Karpas-422 (cell line): ENCODE data around the gene PLCD1. TPM values are rescaled to one million over a fixed set of nuclear protein-coding genes. Genes with fewer than 3 reads are reported as not detected.
A peak's percentile ranks its signal among the peaks of the same experiment; 100 is the strongest.

Experiments used
- DNase-seq: peaks from one replicate; pipeline ENCODE4 v3.0.0-alpha.2; 2015
- H2AFZ ChIP-seq: fragments of 200-600 bp; sonication (generic); 2 replicates; pipeline ENCODE4 v1.6.1; 2014; ENCODE audit warnings: antibody characterized with exemption, low read length, mixed read lengths
- H3K27ac ChIP-seq: fragments of 200-600 bp; sonication (generic); 2 replicates; pipeline ENCODE4 v1.5.1; 2014; ENCODE audit warnings: mild to moderate bottlenecking, low read length, moderate library complexity
- H3K27me3 ChIP-seq: fragments of 200-600 bp; sonication (generic); 2 replicates; pipeline ENCODE4 v1.6.1; 2014; ENCODE audit warnings: low read length, mixed read lengths
- H3K36me3 ChIP-seq: fragments of 200-600 bp; sonication (generic); 2 replicates; pipeline ENCODE4 v1.6.1; 2014; ENCODE audit warnings: low read length, mixed read lengths; ENCODE audit not compliant: insufficient read depth
- H3K4me1 ChIP-seq: fragments of 200-600 bp; sonication (generic); 2 replicates; pipeline ENCODE4 v1.6.1; 2014; ENCODE audit warnings: mild to moderate bottlenecking, low read length, mixed read lengths
- H3K4me2 ChIP-seq: fragments of 200-600 bp; sonication (generic); 2 replicates; pipeline ENCODE4 v1.6.1; 2014; ENCODE audit warnings: low read length, low read depth, mild to moderate bottlenecking; ENCODE audit not compliant: poor library complexity, severe bottlenecking
- H3K4me3 ChIP-seq: fragments of 200-600 bp; sonication (generic); 2 replicates; pipeline ENCODE4 v1.5.1; 2014; ENCODE audit warnings: mild to moderate bottlenecking, antibody characterized with exemption, low read length, mixed read lengths
- H3K79me2 ChIP-seq: fragments of 200-600 bp; sonication (generic); 2 replicates; pipeline ENCODE4 v1.6.1; 2014; ENCODE audit warnings: mild to moderate bottlenecking, low read length, mixed read lengths
- H3K9ac ChIP-seq: fragments of 200-600 bp; sonication (generic); 2 replicates; pipeline ENCODE4 v1.6.0; 2014; ENCODE audit warnings: low read length
- H3K9me2 ChIP-seq: fragments of 200-600 bp; sonication (generic), shearing (Covaris generic); replicated peaks from 2 replicates; pipeline ENCODE4 v1.6.0; 2014; ENCODE audit warnings: mild to moderate bottlenecking, low read length, moderate library complexity; ENCODE audit not compliant: insufficient read depth
- H3K9me3 ChIP-seq: fragments of 300-700, 200-600 bp; sonication (generic); 2 replicates; pipeline ENCODE4 v1.6.1; 2014; ENCODE audit warnings: low read length, mixed read lengths
- H4K20me1 ChIP-seq: fragments of 200-600 bp; sonication (generic); 2 replicates; pipeline ENCODE4 v1.6.1; 2014; ENCODE audit warnings: mild to moderate bottlenecking, antibody characterized with exemption, low read length, low read depth; ENCODE audit not compliant: insufficient read depth
- total RNA-seq: library from RNA; depleted of rRNA; stranded (reverse); fragments of >200 nt; shearing (Covaris generic); gene quantifications from 2 replicates; pipeline ENCODE4 v1.2.3, GENCODE V29; 2014; ENCODE audit warnings: low replicate concordance

PLCD1 gene
- total RNA-seq, 1 experiment from 2014 or later: 0.89 TPM

- Histone ChIP-seq H3K27ac (no peak overlapping the region), H4K20me1 (no peaks in the 10 kb centered on the region), H3K9me2 (no peaks in the 10 kb centered on the region), H3K4me3 (no peak overlapping the region), H3K4me2 (no peak overlapping the region), H3K9ac (no peak overlapping the region), H3K4me1 (peaks cover 14% of the 10 kb centered on the region), H3K36me3 (peaks cover 6% of the 10 kb centered on the region; the same call in 1 of the 2 replicates), H2AFZ (no peak overlapping the region), H3K79me2 (no peaks in the 10 kb centered on the region), H3K27me3 (no peaks in the 10 kb centered on the region), H3K9me3 (no peaks in the 10 kb centered on the region)
- no peak for DNase-seq
Measured at GRCh38 chr3:38002291-38002876, 27.1 kb downstream of the PLCD1 start.

- no peaks in the 10 kb centered on the region for H4K20me1 ChIP-seq
Measured at GRCh38 chr3:38001456-38002081, 27.9 kb downstream of the PLCD1 start.

GRCh38 chr3:38000965-38001455 is 28.4 kb downstream of the PLCD1 start:
- Histone ChIP-seq H3K36me3 (peaks cover 13% of the 10 kb centered on the region), H3K4me1 (peaks cover 17% of the 10 kb centered on the region), H3K27ac (no peak overlapping the region), H3K4me2 (no peak overlapping the region), H3K79me2 (no peaks in the 10 kb centered on the region), H3K9me3 (no peaks in the 10 kb centered on the region), H3K9ac (no peak overlapping the region), H4K20me1 (no peaks in the 10 kb centered on the region), H3K9me2 (no peaks in the 10 kb centered on the region), H2AFZ (no peak overlapping the region), H3K27me3 (no peaks in the 10 kb centered on the region), H3K4me3 (no peak overlapping the region)
- DNase-seq: no peak

More at GRCh38 chr3:38001456-38002081, 27.9 kb downstream of the PLCD1 start:
- no peaks in the 10 kb centered on the region for H3K27me3 ChIP-seq
- H3K9me2 ChIP-seq: no peaks in the 10 kb centered on the region
- H2AFZ ChIP-seq: no peak overlapping the region
- peaks cover 16% of the 10 kb centered on the region for H3K4me1 ChIP-seq
- peaks cover 7% of the 10 kb centered on the region; the same call in 1 of the 2 replicates for H3K36me3 ChIP-seq
- H3K79me2 ChIP-seq: no peaks in the 10 kb centered on the region
- H3K27ac ChIP-seq: no peak overlapping the region
- H3K9me3 ChIP-seq: no peaks in the 10 kb centered on the region
- H3K4me3 ChIP-seq: no peak overlapping the region
- DNase-seq: no peak
- H3K9ac ChIP-seq: no peak overlapping the region
- no peak overlapping the region for H3K4me2 ChIP-seq

GRCh38 chr3:38000242-38000916 is 29.1 kb downstream of the PLCD1 start:
- H3K9me2 ChIP-seq: no peaks in the 10 kb centered on the region
- no peaks in the 10 kb centered on the region for H3K27me3 ChIP-seq
- no peak overlapping the region for H3K27ac ChIP-seq
- H3K4me3 ChIP-seq: no peak overlapping the region
- H3K79me2 ChIP-seq: peaks cover 5% of the 10 kb centered on the region
- H3K9ac ChIP-seq: no peak overlapping the region
- peaks cover 21% of the 10 kb centered on the region for H3K4me1 ChIP-seq
- no peak overlapping the region for H3K4me2 ChIP-seq
- DNase-seq: no peak
- H4K20me1 ChIP-seq: no peaks in the 10 kb centered on the region
- H3K9me3 ChIP-seq: no peaks in the 10 kb centered on the region
- H3K36me3 ChIP-seq: peaks cover 13% of the 10 kb centered on the region
- no peak overlapping the region for H2AFZ ChIP-seq

- DNase-seq: no peak
- Histone ChIP-seq H3K9me3 (no peaks in the 10 kb centered on the region), H4K20me1 (no peaks in the 10 kb centered on the region), H2AFZ (no peak overlapping the region), H3K36me3 (peaks cover 13% of the 10 kb centered on the region), H3K4me3 (no peak overlapping the region), H3K79me2 (peaks cover 10% of the 10 kb centered on the region), H3K27ac (no peak overlapping the region), H3K4me2 (no peak overlapping the region), H3K9me2 (no peaks in the 10 kb centered on the region), H3K9ac (no peak overlapping the region), H3K4me1 (peaks cover 26% of the 10 kb centered on the region), H3K27me3 (no peaks in the 10 kb centered on the region)
Measured at GRCh38 chr3:37999836-38000235, 29.6 kb downstream of the PLCD1 start.

GRCh38 chr3:37997791-37998370 is 31.6 kb downstream of the PLCD1 start:
- Histone ChIP-seq H3K27ac (0 out of 2 replicates have a peak overlapping the region, but pooled peaks have one; percentile 59), H3K9ac (peak overlapping the region; percentile 71), H4K20me1 (no peaks in the 10 kb centered on the region), H3K9me3 (no peaks in the 10 kb centered on the region), H3K4me3 (peak overlapping the region; percentile 61; the same call in 1 of the 2 replicates), H3K79me2 (peaks cover 11% of the 10 kb centered on the region), H3K36me3 (peaks cover 13% of the 10 kb centered on the region), H2AFZ (no peak overlapping the region), H3K27me3 (no peaks in the 10 kb centered on the region), H3K4me2 (peak overlapping the region; percentile 69), H3K4me1 (peaks cover 36% of the 10 kb centered on the region), H3K9me2 (no peaks in the 10 kb centered on the region)
- no peak for DNase-seq

- Histone ChIP-seq H3K27me3 (no peaks in the 10 kb centered on the region), H3K4me3 (no peak overlapping the region), H3K36me3 (peaks cover 13% of the 10 kb centered on the region), H3K4me1 (peaks cover 36% of the 10 kb centered on the region), H3K4me2 (no peak overlapping the region), H4K20me1 (no peaks in the 10 kb centered on the region), H2AFZ (no peak overlapping the region), H3K79me2 (peaks cover 11% of the 10 kb centered on the region), H3K9ac (no peak overlapping the region), H3K27ac (no peak overlapping the region), H3K9me3 (no peaks in the 10 kb centered on the region), H3K9me2 (no peaks in the 10 kb centered on the region)
- no peak for DNase-seq
Measured at GRCh38 chr3:37997342-37997741, 32.1 kb downstream of the PLCD1 start.

GRCh38 chr3:37996785-37997301 is 32.6 kb downstream of the PLCD1 start:
- peak; percentile 95 for DNase-seq
- H4K20me1 ChIP-seq: no peaks in the 10 kb centered on the region
- H3K27ac ChIP-seq: no peak overlapping the region
- H3K4me3 ChIP-seq: no peak overlapping the region
- no peaks in the 10 kb centered on the region for H3K9me3 ChIP-seq
- H3K4me2 ChIP-seq: no peak overlapping the region
- H3K36me3 ChIP-seq: peaks cover 13% of the 10 kb centered on the region
- peaks cover 36% of the 10 kb centered on the region for H3K4me1 ChIP-seq
- H3K27me3 ChIP-seq: no peaks in the 10 kb centered on the region
- H3K9me2 ChIP-seq: no peaks in the 10 kb centered on the region
- peaks cover 11% of the 10 kb centered on the region for H3K79me2 ChIP-seq
- H2AFZ ChIP-seq: no peak overlapping the region
- no peak overlapping the region for H3K9ac ChIP-seq
